GM21529 (cell line): ENCODE results near the gene TRDMT1.
A peak's percentile ranks its signal among the peaks of the same experiment; 100 is the strongest.

Experiments used
- ATAC-seq: cut with Tn5 transposase; IDR thresholded peaks from one replicate; pipeline ENCODE4 v1.9.1; 2021; ENCODE audit not compliant: unreplicated experiment

Gene TRDMT1

GRCh38 chr10:17231788-17232187, 30.3 kb upstream of the TRDMT1 start:
- no peak for ATAC-seq

GRCh38 chr10:17229967-17230682, 28.7 kb upstream of the TRDMT1 start:
- peak; percentile 55 for ATAC-seq

- peak; percentile 4 for ATAC-seq
These were observed 28.2 kb upstream of the TRDMT1 start for GRCh38 chr10:17229717-17229966.

DNA sequence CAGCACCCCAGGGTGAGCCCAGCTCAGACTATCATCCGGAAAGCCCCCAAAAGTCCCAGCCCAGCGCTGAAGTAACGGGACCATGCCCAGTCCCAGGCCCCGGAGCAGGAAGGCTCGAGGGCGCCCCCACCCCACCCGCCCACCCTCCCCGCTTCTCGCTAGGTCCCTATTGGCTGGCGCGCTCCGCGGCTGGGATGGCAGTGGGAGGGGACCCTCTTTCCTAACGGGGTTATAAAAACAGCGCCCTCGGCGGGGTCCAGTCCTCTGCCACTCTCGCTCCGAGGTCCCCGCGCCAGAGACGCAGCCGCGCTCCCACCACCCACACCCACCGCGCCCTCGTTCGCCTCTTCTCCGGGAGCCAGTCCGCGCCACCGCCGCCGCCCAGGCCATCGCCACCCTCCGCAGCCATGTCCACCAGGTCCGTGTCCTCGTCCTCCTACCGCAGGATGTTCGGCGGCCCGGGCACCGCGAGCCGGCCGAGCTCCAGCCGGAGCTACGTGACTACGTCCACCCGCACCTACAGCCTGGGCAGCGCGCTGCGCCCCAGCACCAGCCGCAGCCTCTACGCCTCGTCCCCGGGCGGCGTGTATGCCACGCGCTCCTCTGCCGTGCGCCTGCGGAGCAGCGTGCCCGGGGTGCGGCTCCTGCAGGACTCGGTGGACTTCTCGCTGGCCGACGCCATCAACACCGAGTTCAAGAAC, 27.7 kb upstream of the TRDMT1 start:
- ATAC-seq = peak; percentile 14

- peak; percentile 35 for ATAC-seq
These were observed 26.9 kb upstream of the TRDMT1 start, which contains the start of gene VIM for GRCh38 chr10:17228091-17229015. TSS of gene VIM (plus strand) at chr10:17228241. CDS start at chr10:17229423, 1,182 bp downstream.

DNA sequence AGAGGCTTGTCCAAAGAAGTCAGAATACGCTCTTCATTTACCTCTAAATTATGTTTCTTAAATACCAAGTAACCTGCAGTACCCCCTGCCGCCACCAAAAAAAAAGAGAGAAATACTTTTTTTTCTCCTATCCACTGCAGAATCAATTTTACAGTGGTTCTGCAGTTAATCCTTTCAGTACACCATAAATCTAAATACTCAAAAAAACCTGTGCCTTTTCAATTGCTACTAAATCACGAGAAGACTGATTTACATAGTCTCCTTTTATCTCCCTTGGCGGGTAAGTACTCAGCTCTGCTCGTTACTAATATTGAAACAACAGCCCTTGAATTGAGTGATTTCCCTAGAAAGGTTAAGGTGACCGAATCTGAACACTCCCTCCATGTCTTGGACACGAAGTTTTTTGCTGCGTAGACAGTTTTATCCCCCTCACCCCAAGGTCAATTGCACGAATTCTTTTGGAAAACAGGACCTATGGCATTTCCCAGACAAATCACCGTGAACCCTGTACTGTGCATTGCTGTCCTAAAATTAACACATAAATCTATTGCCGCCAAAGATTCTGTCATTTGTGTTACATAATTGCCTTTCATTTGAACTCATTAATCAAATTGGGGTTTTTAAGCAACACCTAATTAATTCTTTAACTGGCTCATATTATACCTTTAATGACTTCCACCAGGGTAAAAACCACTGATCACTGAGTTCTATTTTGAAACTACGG, 26.1 kb upstream of the TRDMT1 start:
- peak; percentile 24 for ATAC-seq

- no peak for ATAC-seq
These were observed 25.4 kb upstream of the TRDMT1 start for GRCh38 chr10:17226891-17227303.

DNA sequence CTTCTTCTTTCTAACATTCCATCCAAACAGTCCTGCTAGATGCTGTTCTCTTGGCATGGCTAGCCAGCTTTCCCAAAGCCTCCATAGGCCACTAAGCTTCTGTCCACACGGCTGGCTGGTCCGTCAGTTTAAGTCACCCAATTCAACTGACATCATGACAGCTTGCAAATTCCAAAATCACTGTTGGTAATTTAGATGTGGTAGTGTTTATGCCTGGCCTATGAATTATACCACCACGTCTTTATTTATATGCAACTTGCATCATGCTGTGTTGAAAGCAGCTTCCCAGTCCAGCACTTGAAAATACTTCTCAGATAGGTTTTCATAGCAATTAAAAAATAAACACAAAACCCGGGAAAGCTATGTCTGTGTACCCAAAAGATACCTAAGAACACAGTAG, 24.3 kb upstream of the TRDMT1 start:
- ATAC-seq = no peak

- ATAC-seq = no peak
These were observed 20.9 kb upstream of the TRDMT1 start for GRCh38 chr10:17222329-17222728.

GRCh38 chr10:17220652-17221100, 19.2 kb upstream of the TRDMT1 start:
- ATAC-seq = no peak

GRCh38 chr10:17219024-17219423, 17.6 kb upstream of the TRDMT1 start:
- ATAC-seq = no peak

GRCh38 chr10:17217631-17218232, 16.3 kb upstream of the TRDMT1 start:
- no peak for ATAC-seq

- no peak for ATAC-seq
These were observed 15.5 kb upstream of the TRDMT1 start for GRCh38 chr10:17216901-17217395.

DNA sequence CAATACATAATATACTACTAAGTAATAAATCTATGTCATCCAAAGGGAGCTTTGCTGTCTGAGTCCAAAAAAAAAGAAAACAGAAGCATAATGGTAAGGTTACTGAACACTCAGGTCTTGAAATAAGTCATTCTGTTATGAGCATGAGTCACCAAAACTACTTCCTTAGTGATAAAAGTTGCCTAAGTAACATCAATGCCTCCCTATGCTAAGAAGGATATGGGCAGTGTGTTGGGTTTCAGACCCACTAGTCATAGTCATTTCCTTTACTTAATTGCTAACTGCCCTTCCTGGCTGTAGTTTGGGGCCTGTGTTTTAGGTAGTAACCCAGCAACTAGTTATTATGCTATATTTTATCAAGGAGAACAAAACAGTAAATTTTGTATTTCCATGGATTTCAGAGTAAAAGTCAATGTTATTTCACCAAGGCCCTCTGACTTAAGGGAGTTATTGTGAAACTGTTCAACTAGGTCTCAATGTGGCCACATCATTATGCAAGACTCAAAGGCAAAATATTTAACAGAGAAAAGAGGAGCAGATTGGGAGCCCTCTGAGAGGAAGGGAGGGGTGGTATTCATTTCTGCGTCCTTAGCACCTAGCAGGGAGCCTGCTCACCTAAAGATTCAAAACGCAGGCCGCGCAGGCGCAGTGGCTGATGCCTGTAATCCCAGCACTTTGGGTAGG, 14.9 kb upstream of the TRDMT1 start:
- ATAC-seq = peak; percentile 100

DNA sequence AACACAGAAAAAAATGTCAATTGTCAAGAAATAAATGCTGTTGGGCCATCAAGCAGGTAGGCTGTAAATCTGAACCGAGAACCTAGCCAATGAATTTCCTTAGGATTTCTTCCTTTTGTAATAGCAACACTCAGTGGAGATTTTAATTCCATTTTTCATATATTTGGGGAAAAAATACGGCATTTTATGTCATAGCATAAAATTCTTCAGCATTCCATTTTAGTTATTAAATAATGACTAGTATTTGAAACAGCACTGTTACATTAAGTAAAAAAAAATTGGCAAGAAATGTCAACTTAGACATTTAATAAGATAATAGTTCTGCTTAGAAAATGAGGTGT, 14.3 kb upstream of the TRDMT1 start:
- ATAC-seq = no peak

GRCh38 chr10:17214971-17215781, 13.7 kb upstream of the TRDMT1 start:
- ATAC-seq = no peak

DNA sequence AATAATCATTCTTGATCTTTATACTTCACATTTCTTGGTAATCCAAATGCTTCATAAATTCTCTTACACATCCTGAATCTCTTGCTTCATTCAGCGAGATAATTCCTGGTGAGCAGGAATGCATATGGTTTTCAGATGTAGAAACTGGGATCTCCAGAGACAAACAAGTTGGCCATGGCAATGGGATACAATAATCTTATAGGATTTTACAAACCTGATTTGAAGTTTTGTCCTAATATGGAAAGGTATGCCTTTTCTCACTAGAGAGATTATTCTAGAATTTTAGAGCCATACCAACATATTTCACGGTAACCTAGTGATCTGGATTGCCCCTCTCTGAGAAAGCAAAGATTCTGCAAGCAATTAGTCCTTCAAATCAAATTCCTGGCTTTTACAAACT, 13.1 kb upstream of the TRDMT1 start:
- no peak for ATAC-seq

GRCh38 chr10:17213646-17214349, 12.3 kb upstream of the TRDMT1 start:
- ATAC-seq = no peak
